ENCODE data around the gene GRK3. TPM values are rescaled to one million over a fixed set of nuclear protein-coding genes. Genes with fewer than 3 reads are reported as not detected.

GRK3 gene
- total RNA-seq, 1 donor from 2014 or later, result 1.1 TPM

DNA sequence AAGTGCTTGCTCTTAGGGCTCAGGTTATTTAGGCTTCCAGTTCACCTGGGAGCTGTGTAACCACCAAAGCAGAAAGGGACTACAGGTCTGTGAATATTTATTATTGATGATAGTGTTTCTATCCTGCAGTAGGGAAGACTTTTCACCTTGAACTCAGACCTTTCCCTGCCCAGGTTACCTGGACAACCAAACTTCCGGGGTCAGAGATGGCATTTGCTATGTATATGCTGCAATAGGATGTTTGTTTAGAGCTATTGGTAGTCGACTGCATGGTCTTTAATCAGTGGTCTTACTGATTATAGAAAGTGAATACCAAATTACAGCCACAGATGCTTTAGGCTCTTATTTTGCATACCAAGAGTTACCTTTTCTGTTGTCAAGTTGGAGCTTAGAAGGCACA, 94.9 kb downstream of the GRK3 start:
- Mint-ChIP-seq H3K27me3 (ENCODE audit: unreplicated experiment) (peaks cover 45% of the 10 kb centered on the region), H3K4me1 (ENCODE audit: unreplicated experiment) (no peaks in the 10 kb centered on the region), H3K27ac (ENCODE audit: unreplicated experiment) (no peak overlapping the region), H3K9me3 (ENCODE audit: unreplicated experiment) (no peaks in the 10 kb centered on the region), H3K36me3 (ENCODE audit: unreplicated experiment) (no peaks in the 10 kb centered on the region), H3K4me3 (ENCODE audit: unreplicated experiment) (no peak overlapping the region)
- no peak for DNase-seq (ENCODE audit: extremely low spot score, unreplicated experiment)
- TF ChIP-seq CTCF (IDR thresholded peaks at IDR 0.05), result no peak

DNA sequence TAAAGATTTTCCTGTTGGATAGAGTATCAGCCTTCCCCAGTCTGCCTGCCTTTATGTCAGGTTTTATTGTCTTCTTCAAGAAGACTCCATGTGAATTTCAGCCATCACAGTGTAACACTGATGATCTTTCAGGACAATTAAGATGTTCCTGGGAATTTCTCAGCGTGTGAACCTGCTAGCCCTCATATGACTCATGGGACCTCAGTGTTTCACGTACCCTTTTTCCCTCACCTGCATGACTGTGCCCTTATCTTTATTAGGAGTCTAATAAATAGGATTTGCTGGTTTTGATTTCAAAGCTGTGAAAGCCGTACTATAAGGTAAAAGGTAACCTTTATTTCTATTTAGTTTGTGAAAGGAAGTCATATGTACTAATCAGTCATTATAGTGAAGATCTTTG, 95.9 kb downstream of the GRK3 start:
- TF ChIP-seq CTCF (IDR thresholded peaks at IDR 0.05), result no peak
- no peaks in the 10 kb centered on the region for H3K4me1 Mint-ChIP-seq (ENCODE audit: unreplicated experiment)
- H3K27me3 Mint-ChIP-seq (ENCODE audit: unreplicated experiment), result peaks cover 38% of the 10 kb centered on the region

GRCh38 chr22:25661073-25661472, 96.6 kb downstream of the GRK3 start:
- Mint-ChIP-seq H3K27me3 (ENCODE audit: unreplicated experiment) (peaks cover 31% of the 10 kb centered on the region), H3K36me3 (ENCODE audit: unreplicated experiment) (no peaks in the 10 kb centered on the region), H3K27ac (ENCODE audit: unreplicated experiment) (no peak overlapping the region), H3K4me3 (ENCODE audit: unreplicated experiment) (no peak overlapping the region), H3K4me1 (ENCODE audit: unreplicated experiment) (no peaks in the 10 kb centered on the region), H3K9me3 (ENCODE audit: unreplicated experiment) (no peaks in the 10 kb centered on the region)
- DNase-seq (ENCODE audit: extremely low spot score, unreplicated experiment), result no peak
- no peak for TF ChIP-seq CTCF (IDR thresholded peaks at IDR 0.05)

More for the DNA sequence above, 95.9 kb downstream of the GRK3 start:
- Mint-ChIP-seq H3K4me3 (ENCODE audit: unreplicated experiment) (no peak overlapping the region), H3K36me3 (ENCODE audit: unreplicated experiment) (no peaks in the 10 kb centered on the region), H3K9me3 (ENCODE audit: unreplicated experiment) (no peaks in the 10 kb centered on the region), H3K27ac (ENCODE audit: unreplicated experiment) (no peak overlapping the region)
- DNase-seq (ENCODE audit: extremely low spot score, unreplicated experiment), result no peak

GRCh38 chr22:25663654-25664053, 99.2 kb downstream of the GRK3 start:
- no peak for TF ChIP-seq CTCF (IDR thresholded peaks at IDR 0.05)
- H3K9me3 Mint-ChIP-seq (ENCODE audit: unreplicated experiment), result no peaks in the 10 kb centered on the region
- no peaks in the 10 kb centered on the region for H3K4me1 Mint-ChIP-seq (ENCODE audit: unreplicated experiment)
- H3K27ac Mint-ChIP-seq (ENCODE audit: unreplicated experiment), result no peak overlapping the region
- no peak overlapping the region for H3K4me3 Mint-ChIP-seq (ENCODE audit: unreplicated experiment)
- peaks cover 14% of the 10 kb centered on the region for H3K27me3 Mint-ChIP-seq (ENCODE audit: unreplicated experiment)
- no peaks in the 10 kb centered on the region for H3K36me3 Mint-ChIP-seq (ENCODE audit: unreplicated experiment)
- no peak for DNase-seq (ENCODE audit: extremely low spot score, unreplicated experiment)

DNA sequence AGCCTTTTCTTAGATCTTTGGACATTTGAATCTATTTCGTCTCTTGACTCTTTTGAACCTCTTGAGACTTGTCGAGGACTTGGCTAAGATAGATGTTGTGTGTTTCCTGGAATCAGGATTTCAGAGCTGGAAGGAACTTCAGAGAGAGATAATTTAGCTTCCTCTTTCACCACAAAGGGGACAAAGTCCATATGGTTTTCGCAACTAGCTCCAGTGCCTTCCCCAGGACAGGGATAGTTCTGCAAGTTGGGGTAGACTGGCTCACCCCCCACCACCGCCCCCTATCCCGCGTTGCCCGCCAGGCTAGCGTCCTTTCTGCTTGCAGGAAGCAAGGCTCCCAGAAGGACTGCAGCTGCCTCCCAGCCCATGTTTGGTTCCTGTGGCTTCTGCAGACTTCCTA, 101.8 kb downstream of the GRK3 start:
- no peak for DNase-seq (ENCODE audit: extremely low spot score, unreplicated experiment)
- H3K4me3 Mint-ChIP-seq (ENCODE audit: unreplicated experiment), result no peak overlapping the region
- H3K9me3 Mint-ChIP-seq (ENCODE audit: unreplicated experiment), result no peaks in the 10 kb centered on the region
- TF ChIP-seq CTCF (IDR thresholded peaks at IDR 0.05), result no peak
- no peak overlapping the region for H3K27ac Mint-ChIP-seq (ENCODE audit: unreplicated experiment)
- H3K27me3 Mint-ChIP-seq (ENCODE audit: unreplicated experiment), result no peaks in the 10 kb centered on the region
- H3K36me3 Mint-ChIP-seq (ENCODE audit: unreplicated experiment), result no peaks in the 10 kb centered on the region
- no peaks in the 10 kb centered on the region for H3K4me1 Mint-ChIP-seq (ENCODE audit: unreplicated experiment)

Data from osteocyte (in vitro differentiated cells).